Measurements from ENCODE around the gene KDM4D. TPM values are rescaled to one million over a fixed set of nuclear protein-coding genes. Genes with fewer than 3 reads are reported as not detected.
A peak's percentile ranks its signal among the peaks of the same experiment; 100 is the strongest.

KDM4D gene
- total and polyA plus RNA-seq, 2 experiments from 2014 or later: 0.65 to 0.94 TPM

GRCh38 chr11:94925422-94926270 is 47.9 kb upstream of the KDM4D start:
- no peaks in the 10 kb centered on the region for H3K9me2 ChIP-seq (ENCODE audit: insufficient read depth)
- H3K27me3 ChIP-seq (ENCODE audit: insufficient read depth): no peaks in the 10 kb centered on the region
- H3K36me3 ChIP-seq (ENCODE audit: insufficient read depth): no peaks in the 10 kb centered on the region
- Mint-ChIP-seq H3K27ac (0 out of 2 replicates have a peak overlapping the region, but pooled peaks have one; percentile 10), H3K9me3 (no peaks in the 10 kb centered on the region), H3K4me1 (peaks cover 17% of the 10 kb centered on the region), H3K36me3 (ENCODE audit: low read depth) (no peaks in the 10 kb centered on the region), H3K27me3 (ENCODE audit: insufficient read depth, low read depth, poor library complexity) (peaks cover 3% of the 10 kb centered on the region), H3K4me3 (no peak overlapping the region)
- H4K20me1 ChIP-seq (replicated peaks; ENCODE audit: insufficient read depth): no peaks in the 10 kb centered on the region; the same call in 1 of the 2 replicates
- no peak overlapping the region for H3K27ac ChIP-seq (ENCODE audit: low read depth)
- TF ChIP-seq JUNB (IDR thresholded peaks at IDR 0.05; ENCODE audit: unreplicated experiment): no peak
- no peak for TF ChIP-seq NANOG (IDR thresholded peaks at IDR 0.05; ENCODE audit: borderline replicate concordance)
- no peak for TF ChIP-seq EZH2 (IDR thresholded peaks at IDR 0.05; ENCODE audit: low read depth, unreplicated experiment)
- no peak for TF ChIP-seq ZNF114 (CRISPR knock-in tag; IDR thresholded peaks at IDR 0.05)
- TF ChIP-seq EZH2phosphoT487 (IDR thresholded peaks at IDR 0.05; ENCODE audit: unreplicated experiment): no peak
- TF ChIP-seq ZNF331 (CRISPR knock-in tag; IDR thresholded peaks at IDR 0.05; ENCODE audit: low read depth): no peak
- no peak for TF ChIP-seq POLR2AphosphoS5 (IDR thresholded peaks at IDR 0.05; ENCODE audit: low read depth)
- no peak for TF ChIP-seq CREB1 (CRISPR knock-in tag; IDR thresholded peaks at IDR 0.05; ENCODE audit: low read depth)
- no peak for TF ChIP-seq ETS1 (IDR thresholded peaks at IDR 0.05)
- TF ChIP-seq ZNF462 (CRISPR knock-in tag; IDR thresholded peaks at IDR 0.05): no peak
- no peak for TF ChIP-seq STAT1 (IDR thresholded peaks at IDR 0.05; ENCODE audit: unreplicated experiment)
- TF ChIP-seq REST (IDR thresholded peaks at IDR 0.05; ENCODE audit: unreplicated experiment): no peak
- no peak for TF ChIP-seq CTCF (conservative IDR thresholded peaks at IDR 0.05; ENCODE audit: low read depth in 2 of 2)
- no peak overlapping the region for H3K4me2 ChIP-seq
- no peak overlapping the region for H3K4me3 ChIP-seq
- ATAC-seq (no peak), DNase-seq (ENCODE audit: low spot score) (no peak)
- no peaks in the 10 kb centered on the region for H3F3A ChIP-seq (replicated peaks; ENCODE audit: low read depth)
- H3K4me1 ChIP-seq (ENCODE audit: insufficient read depth): no peaks in the 10 kb centered on the region
- H3K79me2 ChIP-seq (replicated peaks; ENCODE audit: insufficient read depth): no peaks in the 10 kb centered on the region
- H2AFZ ChIP-seq: no peak overlapping the region

All from GM23338 (cell line).